Measurements from ENCODE around the gene VPS54. TPM values are rescaled to one million over a fixed set of nuclear protein-coding genes. Genes with fewer than 3 reads are reported as not detected.

The VPS54 gene, protein sequence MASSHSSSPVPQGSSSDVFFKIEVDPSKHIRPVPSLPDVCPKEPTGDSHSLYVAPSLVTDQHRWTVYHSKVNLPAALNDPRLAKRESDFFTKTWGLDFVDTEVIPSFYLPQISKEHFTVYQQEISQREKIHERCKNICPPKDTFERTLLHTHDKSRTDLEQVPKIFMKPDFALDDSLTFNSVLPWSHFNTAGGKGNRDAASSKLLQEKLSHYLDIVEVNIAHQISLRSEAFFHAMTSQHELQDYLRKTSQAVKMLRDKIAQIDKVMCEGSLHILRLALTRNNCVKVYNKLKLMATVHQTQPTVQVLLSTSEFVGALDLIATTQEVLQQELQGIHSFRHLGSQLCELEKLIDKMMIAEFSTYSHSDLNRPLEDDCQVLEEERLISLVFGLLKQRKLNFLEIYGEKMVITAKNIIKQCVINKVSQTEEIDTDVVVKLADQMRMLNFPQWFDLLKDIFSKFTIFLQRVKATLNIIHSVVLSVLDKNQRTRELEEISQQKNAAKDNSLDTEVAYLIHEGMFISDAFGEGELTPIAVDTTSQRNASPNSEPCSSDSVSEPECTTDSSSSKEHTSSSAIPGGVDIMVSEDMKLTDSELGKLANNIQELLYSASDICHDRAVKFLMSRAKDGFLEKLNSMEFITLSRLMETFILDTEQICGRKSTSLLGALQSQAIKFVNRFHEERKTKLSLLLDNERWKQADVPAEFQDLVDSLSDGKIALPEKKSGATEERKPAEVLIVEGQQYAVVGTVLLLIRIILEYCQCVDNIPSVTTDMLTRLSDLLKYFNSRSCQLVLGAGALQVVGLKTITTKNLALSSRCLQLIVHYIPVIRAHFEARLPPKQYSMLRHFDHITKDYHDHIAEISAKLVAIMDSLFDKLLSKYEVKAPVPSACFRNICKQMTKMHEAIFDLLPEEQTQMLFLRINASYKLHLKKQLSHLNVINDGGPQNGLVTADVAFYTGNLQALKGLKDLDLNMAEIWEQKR
- 12.4 TPM for total RNA-seq (2021; ENCODE audit: unreplicated experiment)
- 4.9 and 6.3 TPM in 2 replicates for polyA plus RNA-seq (2012)
- percentile 79 among the genes with signal in this experiment for Bru-seq, nascent RNA
- BruChase-seq, experiment 1, labeled RNA remaining after a 6-hour chase, result percentile 65 among the genes with signal in this experiment
- percentile 69 among the genes with signal in this experiment for BruChase-seq, experiment 2, labeled RNA remaining after a 2-hour chase
- long read RNA-seq, full-length matches to known transcripts, result 18 of 39 reads
- long read RNA-seq, partial matches to known transcripts, result 11 of 39 reads
- long read RNA-seq, other reads (novel, unspliced or antisense), result 10 of 39 reads

- H3K36me3 ChIP-seq (ENCODE audit: control insufficient read depth in 1 of 2, insufficient read depth in 2 of 2, low read length in 2 of 2), result no peaks in the 10 kb centered on the region
- peak; percentile 33 for DNase-seq (ENCODE audit: low read depth, low spot score)
- H4K20me1 ChIP-seq (ENCODE audit: insufficient read depth), result no peaks in the 10 kb centered on the region
- peak within 1 kb of the TSS; percentile 89 for H3K27ac ChIP-seq (ENCODE audit: low read depth, low read length)
- no peaks in the 10 kb centered on the region for H3K27me3 ChIP-seq (ENCODE audit: insufficient read depth, low read length)
- H3K79me2 ChIP-seq (ENCODE audit: insufficient read depth, low read length), result peaks cover 44% of the 10 kb centered on the region
- BruUV-seq (replicated peaks), result no TSS peak
- peaks cover 3 to 36% of the 10 kb centered on the region in 2 experiments; a peak in 3 of 4 replicates for H3K4me1 ChIP-seq (ENCODE audit: control insufficient read depth in 1 of 2, insufficient read depth in 2 of 2, low read length in 2 of 2)
- H3K9ac ChIP-seq (ENCODE audit: low read length), result peak within 1 kb of the TSS; percentile 62
- H3K9me3 ChIP-seq (ENCODE audit: control insufficient read depth in 1 of 2, insufficient read depth in 1 of 2, low read depth in 1 of 2, low read length in 2 of 2), result no peaks in the 10 kb centered on the region
- intact Hi-C loops (cut with micrococcal nuclease), result no loop called here
- peak within 1 kb of the TSS; percentile 99 for H2AFZ ChIP-seq (ENCODE audit: low read depth, low read length, poor library complexity, severe bottlenecking)
- ATAC-seq, result peak; percentile 81
- POLR2A ChIA-PET, result interaction anchor here (0.7 kb wide), 1 partner anchor 216 kb away, joined by 3 read pairs; no protein-coding TSS in a partner anchor
- H3K4me3 ChIP-seq (replicated peaks in 1 of 2; ENCODE audit: low read depth in 1 of 2, low read length in 2 of 2), result peak within 1 kb of the TSS; percentile 63 to 68
- H3K4me2 ChIP-seq (ENCODE audit: low read length), result peak within 1 kb of the TSS; percentile 90
- TF ChIP-seq EZH2phosphoT487 (IDR thresholded peaks at IDR 0.05; ENCODE audit: borderline replicate concordance) (no peak), EZH2 (IDR thresholded peaks at IDR 0.05) (no peak), ZFX (IDR thresholded peaks at IDR 0.05) (peak; percentile 99), CTCF (IDR thresholded peaks at IDR 0.05 in 2 of 3, conservative IDR thresholded peaks at IDR 0.05 in 1 of 3; ENCODE audit: borderline replicate concordance in 1 of 3, insufficient read depth in 1 of 3, low read depth in 2 of 3, low read length in 2 of 3) (no peak), SIN3A (IDR thresholded peaks at IDR 0.05; ENCODE audit: low read depth) (no peak), TCF7L2 (IDR thresholded peaks at IDR 0.05; ENCODE audit: borderline replicate concordance, extremely low read depth, insufficient read depth, insufficient read length) (peak; percentile 7), POLR2AphosphoS5 (IDR thresholded peaks at IDR 0.05; ENCODE audit: low read depth, low read length) (peak; percentile 59), ELF1 (IDR thresholded peaks at IDR 0.05; ENCODE audit: borderline replicate concordance, low read depth) (no peak), CEBPB (IDR thresholded peaks at IDR 0.05; ENCODE audit: low read depth) (no peak), FOSL1 (IDR thresholded peaks at IDR 0.05; ENCODE audit: low read depth) (no peak), SRF (IDR thresholded peaks at IDR 0.05; ENCODE audit: low read depth) (no peak), CBX3 (IDR thresholded peaks at IDR 0.05; ENCODE audit: low read depth) (no peak), JUND (IDR thresholded peaks at IDR 0.05) (no peak), POLR2A (IDR thresholded peaks at IDR 0.05; ENCODE audit: borderline replicate concordance, extremely low read depth, insufficient read depth, insufficient read length) (peak; percentile 72), MAX (IDR thresholded peaks at IDR 0.05) (no peak; the same call in 1 of the 2 replicates)
- TF ChIP-seq, protein P1, sequence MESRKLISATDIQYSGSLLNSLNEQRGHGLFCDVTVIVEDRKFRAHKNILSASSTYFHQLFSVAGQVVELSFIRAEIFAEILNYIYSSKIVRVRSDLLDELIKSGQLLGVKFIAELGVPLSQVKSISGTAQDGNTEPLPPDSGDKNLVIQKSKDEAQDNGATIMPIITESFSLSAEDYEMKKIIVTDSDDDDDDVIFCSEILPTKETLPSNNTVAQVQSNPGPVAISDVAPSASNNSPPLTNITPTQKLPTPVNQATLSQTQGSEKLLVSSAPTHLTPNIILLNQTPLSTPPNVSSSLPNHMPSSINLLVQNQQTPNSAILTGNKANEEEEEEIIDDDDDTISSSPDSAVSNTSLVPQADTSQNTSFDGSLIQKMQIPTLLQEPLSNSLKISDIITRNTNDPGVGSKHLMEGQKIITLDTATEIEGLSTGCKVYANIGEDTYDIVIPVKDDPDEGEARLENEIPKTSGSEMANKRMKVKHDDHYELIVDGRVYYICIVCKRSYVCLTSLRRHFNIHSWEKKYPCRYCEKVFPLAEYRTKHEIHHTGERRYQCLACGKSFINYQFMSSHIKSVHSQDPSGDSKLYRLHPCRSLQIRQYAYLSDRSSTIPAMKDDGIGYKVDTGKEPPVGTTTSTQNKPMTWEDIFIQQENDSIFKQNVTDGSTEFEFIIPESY (IDR thresholded peaks at IDR 0.05; ENCODE audit: extremely low read depth, insufficient replicate concordance, low read length), result no peak
- RAD21 ChIA-PET (ENCODE audit: low non-redundant PET in 1 of 2, low total read pairs in 2 of 2, uncharacterized antibody in 2 of 2, unreplicated experiment in 2 of 2), result no interaction called here
- CTCF ChIA-PET, result no interaction called here
- H3K9me2 ChIP-seq (ENCODE audit: insufficient read depth), result no peaks in the 10 kb centered on the region
Observed at GRCh38 chr2:64019083-64019974, at the start of gene VPS54. Gene VPS54 (minus strand): TSS chr2:64019428. CDS start chr2:63983999, 35,429 bp downstream.
